Upper lobe of right lung (tissue), 1 donor: ENCODE measurements around the gene SCUBE1. TPM values are rescaled to one million over a fixed set of nuclear protein-coding genes. Genes with fewer than 3 reads are reported as not detected.

Experiments used
- ATAC-seq: fragments of 200-7000 bp; cut with Tn5 transposase; one replicate; pipeline ENCODE4 v1.9.1; 2020; ENCODE audit warnings: mild to moderate bottlenecking, moderate library complexity
- DNase-seq: peaks from one replicate; pipeline ENCODE4 v3.0.0-alpha.2; 2020
- H3K27ac ChIP-seq: fragments of 200-600 bp; one replicate; pipeline ENCODE4 v1.8.0; 2022
- H3K27me3 ChIP-seq: fragments of 200-600 bp; one replicate; pipeline ENCODE4 v1.8.0; 2022; ENCODE audit warnings: mild to moderate bottlenecking
- H3K36me3 ChIP-seq: fragments of 200-600 bp; one replicate; pipeline ENCODE4 v1.8.0; 2022
- H3K4me1 ChIP-seq: fragments of 200-600 bp; one replicate; pipeline ENCODE4 v1.8.0; 2022
- H3K4me3 ChIP-seq: fragments of 200-600 bp; one replicate; pipeline ENCODE4 v1.8.0; 2022; ENCODE audit warnings: mild to moderate bottlenecking
- H3K9me3 ChIP-seq: fragments of 200-600 bp; one replicate; pipeline ENCODE4 v1.8.0; 2022
- intact Hi-C: fragments of 100-400 bp; cut with DNase I; formaldehyde crosslinking; loops from one replicate; pipeline ENCODE4 v1.11.0; 2022
- total RNA-seq: library from RNA; stranded (reverse); fragmentation: NEBNext Ultra II Directional; extraction: Animal tissue kit (Norgen Biotek cat#: 25700); gene quantifications from one replicate; pipeline ENCODE4 v1.2.1, GENCODE V29; 2021
- TF ChIP-seq, protein P1 (sequence below): fragments of 200-600 bp; IDR thresholded peaks from one replicate; pipeline ENCODE4 v1.8.0; 2022; ENCODE audit warnings: antibody characterized with exemption
- donor health status: DM: no; HTN: yes; CAD: no; lungs with severe emphysema.

The SCUBE1 gene
- total RNA-seq, 1 donor from 2014 or later = 36.0 TPM

DNA sequence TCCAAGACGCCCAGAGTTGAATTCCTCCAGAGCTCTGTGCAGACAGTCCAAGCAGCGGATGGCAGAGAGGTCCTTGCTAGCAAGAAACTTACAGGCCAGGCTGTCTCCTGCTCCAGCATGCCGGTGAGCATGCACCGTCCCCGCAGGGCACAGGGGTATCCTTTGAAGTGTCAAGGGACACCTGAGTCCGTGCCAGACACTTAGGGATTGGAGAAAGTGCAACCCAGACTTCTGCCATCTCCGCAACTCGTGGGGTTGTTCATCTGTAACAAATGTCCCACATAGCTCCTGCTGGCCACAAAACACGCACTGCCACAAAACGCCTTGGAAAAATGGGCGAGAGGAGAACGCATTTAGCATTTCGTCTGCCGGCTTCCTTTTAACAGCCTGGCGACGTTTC lies 178.5 kb downstream of the SCUBE1 start:
- ATAC-seq (no peak), DNase-seq (no peak)
- no peak overlapping the region for H3K4me3 ChIP-seq
- H3K27me3 ChIP-seq = no peaks in the 10 kb centered on the region
- intact Hi-C loops = no loop called here
- peaks cover 27% of the 10 kb centered on the region for H3K36me3 ChIP-seq
- H3K4me1 ChIP-seq = peaks cover 14% of the 10 kb centered on the region
- H3K27ac ChIP-seq = no peak overlapping the region
- H3K9me3 ChIP-seq = no peaks in the 10 kb centered on the region
- TF ChIP-seq, protein P1, sequence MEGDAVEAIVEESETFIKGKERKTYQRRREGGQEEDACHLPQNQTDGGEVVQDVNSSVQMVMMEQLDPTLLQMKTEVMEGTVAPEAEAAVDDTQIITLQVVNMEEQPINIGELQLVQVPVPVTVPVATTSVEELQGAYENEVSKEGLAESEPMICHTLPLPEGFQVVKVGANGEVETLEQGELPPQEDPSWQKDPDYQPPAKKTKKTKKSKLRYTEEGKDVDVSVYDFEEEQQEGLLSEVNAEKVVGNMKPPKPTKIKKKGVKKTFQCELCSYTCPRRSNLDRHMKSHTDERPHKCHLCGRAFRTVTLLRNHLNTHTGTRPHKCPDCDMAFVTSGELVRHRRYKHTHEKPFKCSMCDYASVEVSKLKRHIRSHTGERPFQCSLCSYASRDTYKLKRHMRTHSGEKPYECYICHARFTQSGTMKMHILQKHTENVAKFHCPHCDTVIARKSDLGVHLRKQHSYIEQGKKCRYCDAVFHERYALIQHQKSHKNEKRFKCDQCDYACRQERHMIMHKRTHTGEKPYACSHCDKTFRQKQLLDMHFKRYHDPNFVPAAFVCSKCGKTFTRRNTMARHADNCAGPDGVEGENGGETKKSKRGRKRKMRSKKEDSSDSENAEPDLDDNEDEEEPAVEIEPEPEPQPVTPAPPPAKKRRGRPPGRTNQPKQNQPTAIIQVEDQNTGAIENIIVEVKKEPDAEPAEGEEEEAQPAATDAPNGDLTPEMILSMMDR = no peak

GRCh38 chr22:43163241-43163795 lies 179.9 kb downstream of the SCUBE1 start:
- no peak for ATAC-seq
- Histone ChIP-seq H3K4me1 (peaks cover 18% of the 10 kb centered on the region), H3K4me3 (no peak overlapping the region)

GRCh38 chr22:43162412-43163150 lies 180.6 kb downstream of the SCUBE1 start:
- DNase-seq (no peak), ATAC-seq (no peak)
- intact Hi-C loops = no loop called here
- H3K4me3 ChIP-seq = no peak overlapping the region
- H3K4me1 ChIP-seq = peaks cover 18% of the 10 kb centered on the region
- TF ChIP-seq, protein P1 = no peak
- no peaks in the 10 kb centered on the region for H3K9me3 ChIP-seq
- H3K27ac ChIP-seq = no peak overlapping the region
- peaks cover 25% of the 10 kb centered on the region for H3K36me3 ChIP-seq
- no peaks in the 10 kb centered on the region for H3K27me3 ChIP-seq

More at GRCh38 chr22:43163241-43163795, 179.9 kb downstream of the SCUBE1 start:
- Histone ChIP-seq H3K27me3 (no peaks in the 10 kb centered on the region), H3K36me3 (peaks cover 27% of the 10 kb centered on the region), H3K9me3 (no peaks in the 10 kb centered on the region), H3K27ac (no peak overlapping the region)
- TF ChIP-seq, protein P1 = no peak
- no peak for DNase-seq
- intact Hi-C loops = no loop called here

DNA sequence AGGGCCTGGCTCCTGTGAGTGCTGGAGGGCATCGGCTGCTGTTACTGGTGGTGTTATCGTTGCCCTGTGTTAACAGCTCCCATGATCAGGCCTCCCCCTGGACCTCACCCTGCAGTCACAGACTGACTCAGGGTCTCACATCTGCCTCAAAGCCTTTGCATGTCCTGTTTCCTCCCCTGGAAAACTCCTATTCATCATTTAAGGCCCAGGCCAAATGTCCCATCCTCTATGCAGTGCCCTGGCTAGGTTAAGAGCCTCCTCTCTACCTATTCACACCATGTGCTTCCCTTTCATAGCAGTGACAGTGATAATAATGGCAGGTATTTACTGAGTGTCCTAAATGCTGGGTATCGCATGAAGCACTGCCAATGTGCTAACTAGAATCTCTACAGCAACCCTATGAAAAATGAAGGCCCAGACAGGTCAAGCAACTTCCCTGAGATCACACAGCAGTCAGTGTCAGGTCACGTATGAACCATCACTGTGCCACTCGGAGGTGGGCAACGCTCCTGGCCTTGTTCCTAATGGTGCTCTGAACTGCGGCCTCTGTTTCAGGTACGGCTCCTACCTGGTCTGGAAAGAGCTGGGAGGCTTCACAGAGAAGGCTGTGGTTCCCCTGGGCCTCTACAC lies 182.6 kb downstream of the SCUBE1 start:
- intact Hi-C loops = no loop called here

DNA sequence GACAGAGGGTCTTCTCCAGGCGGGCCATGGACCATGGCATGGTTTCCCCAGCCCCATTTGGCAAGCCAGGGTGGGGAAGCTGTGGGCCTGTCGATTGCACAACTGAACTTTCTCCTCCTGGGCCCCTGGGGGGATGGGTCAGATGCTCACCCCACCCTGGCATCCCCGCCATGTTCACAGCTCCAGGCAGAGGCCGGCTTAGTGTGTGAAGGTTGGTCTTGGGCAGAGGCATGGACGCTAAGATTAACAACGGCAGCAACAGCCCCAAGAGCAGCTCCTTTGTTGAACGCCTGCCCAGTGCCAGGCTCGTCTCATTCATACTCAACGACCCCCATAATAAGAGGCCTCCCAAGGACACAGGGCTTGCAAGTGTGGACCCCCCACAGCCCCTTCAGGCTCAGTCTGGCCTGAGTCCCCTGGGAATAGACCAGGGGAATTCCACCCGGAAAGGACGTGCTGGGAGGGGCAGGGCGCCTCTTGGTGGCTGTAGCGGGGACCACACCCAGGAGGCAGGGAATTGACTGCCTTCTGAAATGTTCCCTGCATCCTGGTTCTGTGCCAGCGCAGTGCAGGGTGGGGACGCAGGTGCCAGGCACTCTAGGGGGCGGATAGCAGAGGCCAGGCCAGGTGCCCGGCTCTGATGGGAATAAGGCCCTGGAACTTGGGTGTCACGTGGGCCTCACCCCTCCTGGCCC lies 183.5 kb downstream of the SCUBE1 start:
- H3K27ac ChIP-seq = no peak overlapping the region
- peaks cover 13% of the 10 kb centered on the region for H3K4me1 ChIP-seq
- TF ChIP-seq, protein P1 = peak; percentile 32
- H3K36me3 ChIP-seq = peaks cover 22% of the 10 kb centered on the region
- intact Hi-C loops = no loop called here
- DNase-seq = no peak
- H3K9me3 ChIP-seq = no peaks in the 10 kb centered on the region
- ATAC-seq = peak; percentile 37
- no peak overlapping the region for H3K4me3 ChIP-seq
- no peaks in the 10 kb centered on the region for H3K27me3 ChIP-seq

More for the DNA sequence above, 182.6 kb downstream of the SCUBE1 start:
- Histone ChIP-seq H3K4me1 (peaks cover 18% of the 10 kb centered on the region), H3K27me3 (no peaks in the 10 kb centered on the region), H3K4me3 (no peak overlapping the region), H3K36me3 (peaks cover 22% of the 10 kb centered on the region), H3K27ac (no peak overlapping the region), H3K9me3 (no peaks in the 10 kb centered on the region)
- ATAC-seq (no peak), DNase-seq (no peak)
- TF ChIP-seq, protein P1 = no peak
